Measurements from ENCODE around the gene TBC1D25. TPM values are rescaled to one million over a fixed set of nuclear protein-coding genes. Genes with fewer than 3 reads are reported as not detected.

The TBC1D25 gene
- total RNA-seq, 2 experiments from 2014 or later = 12.1 to 12.9 TPM

DNA sequence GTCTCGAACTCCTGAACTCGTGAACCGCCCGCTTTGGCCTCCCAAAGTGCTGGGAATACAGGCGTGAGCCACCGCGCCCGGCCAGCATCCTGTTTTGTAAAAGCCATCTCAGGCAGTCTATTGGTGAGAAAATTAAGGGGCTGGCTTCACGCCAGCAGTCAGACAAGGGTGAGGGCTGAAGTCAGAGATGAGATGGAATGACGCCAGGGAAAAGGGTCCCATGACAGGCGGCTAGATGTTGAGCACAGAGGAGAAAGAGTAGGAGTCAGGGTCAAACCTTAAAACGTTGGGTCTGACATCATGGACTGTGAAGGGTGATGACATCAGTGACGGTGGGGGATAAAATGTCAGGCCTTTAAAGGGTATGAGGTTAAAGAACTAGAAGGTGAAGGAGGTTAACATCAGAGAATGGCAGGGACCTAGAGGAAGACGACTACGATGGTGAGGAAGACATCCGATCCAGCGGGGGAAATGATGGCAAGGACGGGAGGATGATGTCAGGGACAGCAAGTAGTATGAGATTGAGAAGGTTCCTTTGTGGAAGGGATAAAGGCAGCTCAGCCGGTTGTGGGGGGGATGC, 34.3 kb downstream of the TBC1D25 start:
- Mint-ChIP-seq H3K4me1 (peaks cover 18% of the 10 kb centered on the region), H3K9me3 (no peaks in the 10 kb centered on the region), H3K4me3 (peak overlapping the region; percentile 96), H3K27ac (peak overlapping the region; percentile 100), H3K36me3 (peaks cover 40% of the 10 kb centered on the region), H3K27me3 (no peaks in the 10 kb centered on the region)
- no peak for DNase-seq

DNA sequence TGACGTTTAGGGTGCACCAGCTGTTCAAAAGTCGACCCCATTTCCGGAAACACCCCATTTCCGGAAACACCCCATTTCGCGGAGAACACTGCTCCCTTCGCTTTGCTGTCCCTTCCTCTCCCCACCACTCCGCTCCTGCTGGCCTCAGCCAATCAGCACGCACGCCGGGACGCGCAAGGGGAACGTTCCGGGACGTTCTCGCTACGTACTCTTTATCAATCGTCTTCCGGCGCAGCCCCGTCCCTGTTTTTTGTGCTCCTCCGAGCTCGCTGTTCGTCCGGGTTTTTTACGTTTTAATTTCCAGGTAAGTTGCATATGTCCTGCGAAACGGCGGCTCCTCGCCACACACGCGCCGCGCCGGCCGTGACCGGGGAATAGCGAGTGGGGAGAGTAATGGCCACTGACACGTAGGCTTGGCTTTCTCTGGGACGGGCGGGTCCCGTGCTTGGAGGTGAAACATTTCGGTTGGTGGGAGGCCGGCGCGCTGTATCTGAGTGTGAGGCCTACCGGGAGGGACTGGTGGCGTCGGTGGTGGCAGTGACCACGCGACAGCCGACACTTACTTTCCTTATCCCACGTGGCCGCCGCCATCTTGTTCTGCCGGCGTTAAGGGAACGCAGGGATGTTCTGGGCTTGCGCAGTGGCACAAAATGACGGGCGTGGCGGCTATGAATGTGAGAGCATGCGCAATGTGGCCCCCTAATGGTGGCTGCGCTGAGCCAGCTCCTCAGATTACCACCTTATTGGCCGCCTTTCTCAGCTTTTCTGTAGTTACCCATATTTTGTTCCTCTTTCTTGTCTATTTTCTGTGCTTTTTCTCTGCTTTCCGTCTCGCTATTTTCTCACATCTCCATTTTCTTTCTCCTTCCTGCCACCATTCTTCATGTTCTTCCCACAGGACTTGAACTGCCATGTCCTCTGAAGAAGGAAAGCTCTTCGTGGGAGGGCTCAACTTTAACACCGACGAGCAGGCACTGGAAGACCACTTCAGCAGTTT, 35.1 kb downstream of the TBC1D25 start, which contains the start of gene RBM3:
TSS of gene RBM3 (plus strand) at position 215 of the 997 bp plus-strand sequence. CDS start at position 912, 697 bp downstream.
- H3K27ac Mint-ChIP-seq = peak within 1 kb of the TSS; percentile 100
- H3K4me1 Mint-ChIP-seq = peaks cover 20% of the 10 kb centered on the region
- DNase-seq = peak; percentile 91
- H3K4me3 Mint-ChIP-seq = peak within 1 kb of the TSS; percentile 96
- H3K36me3 Mint-ChIP-seq = peaks cover 46% of the 10 kb centered on the region
- H3K27me3 Mint-ChIP-seq = no peaks in the 10 kb centered on the region
- H3K9me3 Mint-ChIP-seq = no peaks in the 10 kb centered on the region

DNA sequence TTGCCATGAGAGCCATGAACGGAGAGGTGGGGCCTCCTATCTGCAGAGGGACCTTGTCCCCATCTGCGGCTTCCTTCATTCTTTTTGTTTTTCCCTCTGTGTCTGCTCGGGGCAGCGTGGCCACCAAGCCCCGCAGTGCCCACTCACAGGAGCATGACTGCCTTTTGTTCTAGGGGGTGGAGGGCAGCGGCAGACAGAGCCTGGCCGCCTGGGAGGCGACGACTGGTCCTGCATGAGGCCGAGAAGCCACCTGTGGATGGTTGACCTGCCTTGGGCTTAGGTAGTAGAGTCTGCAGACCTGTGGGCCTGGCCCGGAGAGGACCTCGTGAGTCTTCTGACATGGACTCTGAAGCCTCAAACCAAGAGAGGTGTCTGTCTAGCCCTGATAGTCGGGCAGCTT, 36.1 kb downstream of the TBC1D25 start:
- Mint-ChIP-seq H3K4me3 (peak overlapping the region; percentile 96), H3K9me3 (no peaks in the 10 kb centered on the region), H3K27ac (peak overlapping the region; percentile 100), H3K36me3 (peaks cover 46% of the 10 kb centered on the region), H3K4me1 (peaks cover 20% of the 10 kb centered on the region), H3K27me3 (no peaks in the 10 kb centered on the region)
- DNase-seq = no peak

DNA sequence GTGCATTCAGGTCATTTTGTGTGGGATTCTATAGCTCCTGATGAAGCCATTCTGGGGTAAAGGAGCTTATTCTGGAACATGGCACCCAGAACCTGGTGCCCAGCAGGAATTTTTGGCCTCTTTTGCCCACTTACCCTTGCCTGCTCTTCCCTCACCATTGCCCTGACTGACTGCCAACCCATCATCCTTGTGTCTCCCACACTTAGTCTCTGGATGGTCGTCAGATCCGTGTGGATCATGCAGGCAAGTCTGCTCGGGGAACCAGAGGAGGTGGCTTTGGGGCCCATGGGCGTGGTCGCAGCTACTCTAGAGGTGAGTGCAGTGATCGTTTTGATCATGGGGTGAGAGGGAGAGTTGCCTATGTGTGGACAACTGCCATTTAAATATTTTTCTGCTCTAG, 36.6 kb downstream of the TBC1D25 start:
- Mint-ChIP-seq H3K27me3 (no peaks in the 10 kb centered on the region), H3K27ac (peak overlapping the region; percentile 100), H3K36me3 (peaks cover 46% of the 10 kb centered on the region), H3K4me3 (peak overlapping the region; percentile 96), H3K4me1 (peaks cover 20% of the 10 kb centered on the region), H3K9me3 (no peaks in the 10 kb centered on the region)
- no peak for DNase-seq

DNA sequence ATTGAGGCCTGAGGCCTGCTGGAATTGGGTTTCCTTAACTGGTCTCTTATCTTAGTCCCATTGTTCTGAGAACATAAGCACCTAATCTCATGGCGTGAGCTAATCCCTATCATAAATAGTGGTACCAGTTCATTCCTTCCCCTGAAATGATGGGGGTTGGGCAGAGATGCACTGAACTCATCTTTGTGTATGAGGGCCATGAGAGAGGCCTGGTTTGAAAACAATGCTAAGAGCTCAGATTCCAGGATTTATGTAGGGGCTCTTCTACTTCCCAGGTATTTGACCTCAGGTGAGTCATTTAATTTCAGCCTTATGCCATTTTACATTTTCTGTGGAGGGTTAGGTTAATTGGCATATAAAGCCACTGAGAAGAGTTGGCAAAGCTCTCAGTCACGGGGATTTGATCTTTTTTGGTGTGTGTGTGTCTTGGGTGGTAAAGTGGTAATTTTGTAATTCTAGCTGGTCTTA, 39.2 kb downstream of the TBC1D25 start:
- no peak for DNase-seq
- peak overlapping the region; percentile 54 for H3K27ac Mint-ChIP-seq
- peaks cover 46% of the 10 kb centered on the region for H3K36me3 Mint-ChIP-seq
- no peak overlapping the region for H3K4me3 Mint-ChIP-seq
- H3K9me3 Mint-ChIP-seq = no peaks in the 10 kb centered on the region
- peaks cover 20% of the 10 kb centered on the region for H3K4me1 Mint-ChIP-seq
- H3K27me3 Mint-ChIP-seq = no peaks in the 10 kb centered on the region

DNA sequence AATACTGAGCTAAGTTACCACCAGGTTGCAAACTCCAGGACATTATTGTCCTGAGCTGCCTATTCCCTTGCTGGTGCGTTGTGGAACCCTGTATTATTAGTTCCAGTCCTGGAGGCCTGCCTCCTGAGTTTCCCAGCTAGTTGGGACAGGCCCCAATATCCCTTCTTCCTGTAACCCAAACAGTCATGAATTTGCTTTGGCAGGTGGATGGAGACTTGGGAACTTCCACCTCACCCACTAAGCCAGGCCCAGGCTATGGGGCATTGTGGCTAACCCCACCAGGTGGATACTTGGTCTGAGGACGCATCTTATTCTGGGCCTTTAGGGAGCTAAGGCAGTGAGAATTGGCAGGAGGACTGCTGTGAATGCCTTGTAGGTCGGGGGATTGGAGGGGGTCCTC, 39.7 kb downstream of the TBC1D25 start:
- Mint-ChIP-seq H3K27ac (peak overlapping the region; percentile 42), H3K4me3 (no peak overlapping the region)

DNA sequence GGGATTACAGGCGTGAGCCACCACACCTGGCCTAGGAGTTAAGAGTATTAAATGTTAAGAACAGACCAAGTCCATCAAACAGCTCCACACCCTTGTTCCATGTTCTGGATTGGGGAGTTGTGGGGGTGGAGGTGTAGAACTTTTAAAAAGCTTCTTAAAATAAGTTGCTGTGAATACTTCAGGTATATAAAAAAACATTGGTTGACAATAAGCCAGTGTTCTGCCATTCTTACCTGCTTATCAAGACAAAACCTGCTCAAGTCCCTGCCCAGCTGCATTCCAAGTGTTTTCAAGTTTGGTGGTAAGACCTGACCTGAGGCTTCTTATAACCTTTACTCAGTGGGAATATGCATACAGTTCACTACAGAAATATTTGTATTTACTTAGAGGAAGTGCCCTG, 41.1 kb downstream of the TBC1D25 start:
- DNase-seq = no peak
- H3K9me3 Mint-ChIP-seq = no peaks in the 10 kb centered on the region
- H3K4me1 Mint-ChIP-seq = peaks cover 18% of the 10 kb centered on the region
- no peak overlapping the region for H3K27ac Mint-ChIP-seq
- H3K4me3 Mint-ChIP-seq = no peak overlapping the region
- no peaks in the 10 kb centered on the region for H3K27me3 Mint-ChIP-seq
- peaks cover 35% of the 10 kb centered on the region for H3K36me3 Mint-ChIP-seq

More for the DNA sequence above, 39.7 kb downstream of the TBC1D25 start:
- Mint-ChIP-seq H3K4me1 (peaks cover 20% of the 10 kb centered on the region), H3K9me3 (no peaks in the 10 kb centered on the region), H3K36me3 (peaks cover 46% of the 10 kb centered on the region), H3K27me3 (no peaks in the 10 kb centered on the region)
- DNase-seq = no peak

DNA sequence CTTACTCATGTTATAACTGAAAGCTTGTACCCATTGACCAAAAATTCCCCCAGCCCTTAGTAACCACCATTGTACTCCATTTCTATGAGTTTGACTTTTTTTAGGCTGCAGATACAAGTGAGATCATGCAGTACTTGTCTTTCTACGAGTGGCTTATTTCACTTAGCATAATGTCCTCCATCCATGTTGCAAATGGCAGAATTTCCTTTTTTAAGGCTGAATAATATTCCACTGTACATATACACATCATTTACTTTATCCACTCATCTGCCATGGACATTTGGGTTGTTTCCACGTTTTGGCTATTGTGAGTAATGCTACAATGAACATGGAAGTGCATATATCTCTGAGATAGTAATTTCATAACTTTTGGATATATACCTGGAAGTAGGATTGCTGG, 45.2 kb downstream of the TBC1D25 start:
- H3K27ac Mint-ChIP-seq = no peak overlapping the region
- no peak overlapping the region for H3K4me3 Mint-ChIP-seq
- peaks cover 1% of the 10 kb centered on the region for H3K4me1 Mint-ChIP-seq
- no peaks in the 10 kb centered on the region for H3K36me3 Mint-ChIP-seq
- DNase-seq = no peak
- H3K27me3 Mint-ChIP-seq = no peaks in the 10 kb centered on the region
- no peaks in the 10 kb centered on the region for H3K9me3 Mint-ChIP-seq

DNA sequence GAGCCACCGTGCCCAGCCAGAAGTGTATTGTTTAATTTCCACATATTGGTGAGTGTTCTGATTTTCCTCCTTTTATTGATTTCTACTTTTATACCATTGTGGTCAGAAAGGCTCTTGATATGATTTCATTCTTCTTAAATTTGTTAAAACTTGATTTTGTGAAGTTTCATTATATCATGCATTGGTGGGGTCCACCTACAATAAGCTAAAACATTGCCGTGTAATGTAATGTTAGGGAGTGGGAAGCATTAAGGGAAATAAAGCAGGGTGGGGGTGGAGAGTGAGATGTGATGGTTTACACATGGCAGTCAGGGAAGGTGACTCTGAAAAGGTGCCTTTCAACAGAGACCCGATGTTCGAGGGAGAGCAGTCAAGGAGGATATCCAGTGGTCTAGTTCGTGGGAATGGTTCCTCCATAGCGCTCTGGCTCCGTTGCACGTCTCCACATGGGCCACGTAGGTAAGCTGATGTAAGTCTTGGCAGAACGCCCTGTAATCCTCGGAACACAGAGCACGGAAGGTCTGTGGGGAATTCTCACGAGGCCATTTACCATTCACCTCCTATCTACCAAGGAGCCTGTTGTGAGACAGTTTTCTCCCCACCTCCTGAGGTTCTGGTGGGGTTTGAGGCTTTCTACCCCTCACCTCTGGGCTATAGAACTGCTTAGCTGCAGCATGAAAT, 50.1 kb downstream of the TBC1D25 start:
- no peak overlapping the region for H3K27ac Mint-ChIP-seq
- H3K36me3 Mint-ChIP-seq = no peaks in the 10 kb centered on the region
- H3K4me3 Mint-ChIP-seq = no peak overlapping the region
- H3K4me1 Mint-ChIP-seq = no peaks in the 10 kb centered on the region
- H3K27me3 Mint-ChIP-seq = no peaks in the 10 kb centered on the region
- H3K9me3 Mint-ChIP-seq = no peaks in the 10 kb centered on the region
- DNase-seq = no peak

DNA sequence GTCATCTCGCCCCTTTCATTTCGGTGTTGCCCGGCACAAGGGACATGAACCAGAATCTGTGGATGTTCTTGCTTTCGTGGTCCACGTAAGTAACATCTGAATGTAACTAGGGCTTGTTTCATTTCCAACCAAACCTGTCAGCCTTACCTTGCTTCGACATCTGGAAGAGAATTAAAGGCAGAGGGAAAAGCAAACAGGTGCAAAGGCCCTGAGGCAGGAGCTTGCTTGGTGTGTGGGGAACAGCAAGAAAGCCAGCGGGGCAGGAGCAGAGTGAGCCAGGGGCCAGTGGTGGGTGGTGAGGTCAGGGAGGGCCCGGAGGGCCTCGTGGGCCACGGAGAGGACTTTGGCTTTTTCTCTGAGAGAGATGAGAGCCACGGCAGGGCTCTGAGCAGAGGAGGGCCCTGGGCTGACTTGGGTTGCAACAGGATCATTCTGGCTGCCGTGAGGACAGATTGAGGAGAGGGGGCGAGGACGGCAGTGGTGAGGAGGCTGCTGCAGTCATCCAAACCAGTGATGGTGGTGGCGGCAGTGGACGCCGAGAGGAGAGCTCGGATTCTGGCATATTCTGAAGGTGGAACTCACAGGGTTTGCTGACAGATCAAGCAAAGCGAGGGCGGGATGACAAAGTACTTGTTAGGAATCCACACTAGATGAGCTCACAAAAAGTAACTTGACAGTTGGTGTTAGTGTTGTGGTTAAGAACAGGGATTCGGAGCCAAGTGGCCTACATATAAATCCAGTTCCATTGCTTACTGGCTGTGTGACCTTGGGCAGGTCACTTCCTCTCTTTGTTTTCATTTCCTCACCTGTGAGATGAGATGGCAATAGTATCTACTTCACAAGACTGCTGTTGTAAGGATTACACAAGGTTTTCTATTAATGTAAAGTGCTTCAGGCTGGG, 50.9 kb downstream of the TBC1D25 start:
- Mint-ChIP-seq H3K27ac (no peak overlapping the region), H3K4me1 (no peaks in the 10 kb centered on the region), H3K36me3 (no peaks in the 10 kb centered on the region), H3K9me3 (no peaks in the 10 kb centered on the region), H3K4me3 (no peak overlapping the region), H3K27me3 (no peaks in the 10 kb centered on the region)
- DNase-seq = no peak

DNA sequence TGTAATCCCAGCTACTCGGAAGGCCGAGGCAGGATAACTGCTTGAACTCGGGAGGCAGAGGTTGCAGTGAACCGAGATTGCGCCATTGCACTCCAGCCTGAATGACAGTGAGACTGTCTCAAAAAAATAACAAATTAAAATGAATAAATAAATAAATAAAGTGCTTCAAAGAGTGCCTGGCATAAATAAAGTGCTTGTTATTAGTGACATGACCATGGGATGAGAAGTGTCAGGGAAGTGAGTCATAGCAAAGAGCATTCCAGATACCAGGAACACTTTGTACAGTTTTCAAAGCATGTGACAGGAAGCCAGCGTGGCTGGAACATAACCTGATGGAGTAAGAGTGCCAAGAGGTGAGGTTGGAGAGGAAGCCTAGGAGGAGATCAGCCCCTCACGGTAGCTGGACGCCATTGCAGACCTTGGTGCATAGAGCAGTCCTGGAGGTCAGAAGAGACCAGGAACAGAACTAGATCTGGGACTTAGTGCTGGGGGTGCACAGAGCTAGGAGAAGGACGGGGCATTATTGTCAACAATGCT, 51.8 kb downstream of the TBC1D25 start:
- Mint-ChIP-seq H3K9me3 (no peaks in the 10 kb centered on the region), H3K4me1 (no peaks in the 10 kb centered on the region)

DNA sequence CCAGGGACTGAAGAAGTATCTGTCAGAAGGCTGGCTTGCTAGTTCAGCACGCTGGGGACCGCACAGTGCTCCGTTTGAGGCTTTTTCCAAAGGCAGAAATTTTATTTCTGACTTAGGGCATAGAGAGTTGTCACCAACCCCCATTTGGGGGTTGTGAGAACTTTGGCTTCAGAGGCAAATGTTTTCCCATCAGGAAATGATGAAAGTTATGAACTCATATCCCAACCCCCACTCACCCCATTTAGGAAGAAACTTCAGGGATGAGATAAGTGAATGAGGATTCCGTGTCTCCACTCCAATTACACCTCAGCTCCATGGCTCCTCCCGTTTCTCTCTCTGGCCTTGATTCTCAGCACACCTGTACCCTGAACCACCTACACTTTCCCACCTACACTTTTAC, 53.5 kb downstream of the TBC1D25 start:
- Mint-ChIP-seq H3K27ac (no peak overlapping the region), H3K4me1 (peaks cover 4% of the 10 kb centered on the region), H3K4me3 (no peak overlapping the region), H3K36me3 (no peaks in the 10 kb centered on the region), H3K27me3 (no peaks in the 10 kb centered on the region), H3K9me3 (no peaks in the 10 kb centered on the region)
- DNase-seq = no peak

More for the DNA sequence above, 51.8 kb downstream of the TBC1D25 start:
- DNase-seq = no peak
- H3K27me3 Mint-ChIP-seq = no peaks in the 10 kb centered on the region
- H3K4me3 Mint-ChIP-seq = no peak overlapping the region
- H3K27ac Mint-ChIP-seq = no peak overlapping the region
- H3K36me3 Mint-ChIP-seq = no peaks in the 10 kb centered on the region

DNA sequence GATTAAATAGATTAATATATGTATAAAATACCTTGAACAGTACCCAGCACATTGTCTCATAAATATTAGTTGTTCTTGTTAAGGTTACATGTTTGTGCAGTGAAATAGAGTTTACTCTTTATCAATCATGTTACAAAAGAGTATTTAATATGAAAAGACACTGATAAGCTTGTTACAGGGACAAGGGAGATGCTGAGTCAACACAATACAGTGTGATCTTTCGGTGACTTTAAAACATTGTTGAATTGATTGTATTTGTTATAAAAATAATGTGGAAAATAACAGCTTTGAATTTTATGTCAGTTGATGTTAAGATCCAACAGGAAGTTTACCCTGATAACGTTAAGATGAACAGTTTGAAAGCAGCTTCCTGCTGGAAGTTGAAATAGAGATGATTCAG, 56.4 kb downstream of the TBC1D25 start:
- Mint-ChIP-seq H3K4me1 (peaks cover 7% of the 10 kb centered on the region), H3K4me3 (no peak overlapping the region), H3K9me3 (no peaks in the 10 kb centered on the region), H3K27ac (no peak overlapping the region), H3K36me3 (no peaks in the 10 kb centered on the region), H3K27me3 (no peaks in the 10 kb centered on the region)
- no peak for DNase-seq
